ENCODE measurements around the gene CDK14. TPM values are rescaled to one million over a fixed set of nuclear protein-coding genes. Genes with fewer than 3 reads are reported as not detected.

The CDK14 gene
- total RNA-seq, 1 experiment from 2014 or later = 14.1 TPM

GRCh38 chr7:91043924-91044645 lies 448.0 kb downstream of the CDK14 start:
- no peak for DNase-seq (ENCODE audit: low read depth)

- DNase-seq (ENCODE audit: low read depth) = no peak
Measured at GRCh38 chr7:91045606-91046005, 449.5 kb downstream of the CDK14 start.

- no peak for DNase-seq (ENCODE audit: low read depth)
Measured at GRCh38 chr7:91046322-91047089, 450.4 kb downstream of the CDK14 start.

- DNase-seq (ENCODE audit: low read depth) = no peak
Measured at GRCh38 chr7:91047636-91048035, 451.5 kb downstream of the CDK14 start.

GRCh38 chr7:91050677-91051076 lies 454.6 kb downstream of the CDK14 start:
- DNase-seq (ENCODE audit: low read depth) = no peak

GRCh38 chr7:91051966-91052365 lies 455.8 kb downstream of the CDK14 start:
- DNase-seq (ENCODE audit: low read depth) = no peak

- DNase-seq (ENCODE audit: low read depth) = no peak
Measured at GRCh38 chr7:91054374-91054773, 458.3 kb downstream of the CDK14 start.

GRCh38 chr7:91055219-91055618 lies 459.1 kb downstream of the CDK14 start:
- no peak for DNase-seq (ENCODE audit: low read depth)

- DNase-seq (ENCODE audit: low read depth) = no peak
Measured at GRCh38 chr7:91062713-91063112, 466.6 kb downstream of the CDK14 start.

- no peak for DNase-seq (ENCODE audit: low read depth)
Measured at GRCh38 chr7:91064052-91064451, 467.9 kb downstream of the CDK14 start.

- DNase-seq (ENCODE audit: low read depth) = no peak
Measured at GRCh38 chr7:91064938-91065337, 468.8 kb downstream of the CDK14 start.

GRCh38 chr7:91066627-91067026 lies 470.5 kb downstream of the CDK14 start:
- no peak for DNase-seq (ENCODE audit: low read depth)

GRCh38 chr7:91067242-91067641 lies 471.1 kb downstream of the CDK14 start:
- no peak for DNase-seq (ENCODE audit: low read depth)

- no peak for DNase-seq (ENCODE audit: low read depth)
Measured at GRCh38 chr7:91068136-91068795, 472.1 kb downstream of the CDK14 start.

- no peak for DNase-seq (ENCODE audit: low read depth)
Measured at GRCh38 chr7:91069146-91069545, 473.0 kb downstream of the CDK14 start.

GRCh38 chr7:91079487-91079886 lies 483.4 kb downstream of the CDK14 start:
- no peak for DNase-seq (ENCODE audit: low read depth)

- no peak for DNase-seq (ENCODE audit: low read depth)
Measured at GRCh38 chr7:91080351-91080750, 484.2 kb downstream of the CDK14 start.

- no peak for DNase-seq (ENCODE audit: low read depth)
Measured at GRCh38 chr7:91082038-91082437, 485.9 kb downstream of the CDK14 start.

- no peak for DNase-seq (ENCODE audit: low read depth)
Measured at GRCh38 chr7:91082852-91083495, 486.9 kb downstream of the CDK14 start.

GRCh38 chr7:91083855-91084644 lies 487.9 kb downstream of the CDK14 start:
- DNase-seq (ENCODE audit: low read depth) = peak; percentile 3

GRCh38 chr7:91085175-91085574 lies 489.1 kb downstream of the CDK14 start:
- DNase-seq (ENCODE audit: low read depth) = no peak
